ENCODE measurements around the gene DIS3L2.

DNA sequence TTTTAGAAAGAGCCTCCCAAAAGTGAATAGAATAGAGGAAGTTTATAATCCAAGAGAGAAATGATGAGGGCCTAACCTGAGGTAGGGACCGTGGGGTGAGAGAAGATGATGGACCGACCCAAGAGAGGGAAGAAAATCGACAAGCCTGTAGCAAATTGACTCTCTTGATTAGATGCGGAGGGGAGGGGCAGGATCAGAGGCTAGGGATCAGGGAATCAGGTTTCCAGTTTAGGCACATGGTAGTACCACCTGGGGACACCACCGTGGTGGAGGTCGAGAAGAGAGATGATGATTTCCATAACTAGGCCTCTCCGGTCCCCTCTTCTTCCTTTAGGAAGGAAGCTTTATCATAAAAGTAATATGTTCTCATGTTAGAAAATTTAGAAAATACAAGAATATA lies 308.4 kb downstream of the DIS3L2 start:
- TF ChIP-seq POLR2A (IDR thresholded peaks at IDR 0.05; ENCODE audit: low read length), result no peak
- TF ChIP-seq GATA1 (IDR thresholded peaks at IDR 0.05; ENCODE audit: low read depth, low read length), result no peak

All from erythroblast (primary cell).